ENCODE measurements around the gene AOPEP. TPM values are rescaled to one million over a fixed set of nuclear protein-coding genes. Genes with fewer than 3 reads are reported as not detected.

Gene AOPEP
- total and polyA plus RNA-seq, 2 of the 13 experiments (the other 11 are each of a cell fraction or from before 2014, with no cell fraction given): 22.2 to 41.6 TPM

DNA sequence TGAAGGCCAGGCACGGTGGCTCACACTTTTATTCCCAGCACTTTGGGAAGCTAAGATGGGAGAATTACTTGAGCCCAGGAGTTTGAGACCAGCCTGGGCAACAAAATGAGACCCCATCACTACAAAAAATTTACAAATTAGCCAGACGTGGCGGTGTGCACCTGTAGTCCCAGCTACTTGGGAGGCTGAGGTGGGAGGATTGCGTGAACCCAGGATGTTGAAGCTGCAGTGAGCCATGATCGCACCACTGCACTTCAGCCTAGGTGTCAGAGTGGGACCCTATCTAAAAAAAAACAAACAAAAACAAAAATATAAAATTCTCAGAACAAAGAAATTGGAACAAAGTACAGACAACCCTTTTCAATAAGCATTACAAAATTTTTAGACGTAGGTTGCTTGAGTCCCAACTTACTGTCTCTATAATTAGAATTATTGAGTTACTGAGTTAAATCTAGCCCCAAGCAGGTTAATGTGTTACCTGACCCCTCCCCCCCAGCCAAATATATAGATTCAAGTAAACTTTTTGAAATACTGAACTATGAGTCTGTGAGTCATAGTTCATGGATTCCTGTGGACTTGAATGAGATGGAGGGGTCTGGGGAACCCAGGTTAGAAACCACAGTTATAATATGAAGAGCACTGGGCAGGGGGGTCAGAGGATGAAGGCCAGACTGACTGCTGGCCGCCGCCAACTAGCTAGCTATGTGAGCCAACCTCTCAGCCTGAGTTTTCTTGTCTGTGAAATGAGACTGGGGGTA, 173.1 kb downstream of the AOPEP start (continued):
- TF ChIP-seq, protein P1, sequence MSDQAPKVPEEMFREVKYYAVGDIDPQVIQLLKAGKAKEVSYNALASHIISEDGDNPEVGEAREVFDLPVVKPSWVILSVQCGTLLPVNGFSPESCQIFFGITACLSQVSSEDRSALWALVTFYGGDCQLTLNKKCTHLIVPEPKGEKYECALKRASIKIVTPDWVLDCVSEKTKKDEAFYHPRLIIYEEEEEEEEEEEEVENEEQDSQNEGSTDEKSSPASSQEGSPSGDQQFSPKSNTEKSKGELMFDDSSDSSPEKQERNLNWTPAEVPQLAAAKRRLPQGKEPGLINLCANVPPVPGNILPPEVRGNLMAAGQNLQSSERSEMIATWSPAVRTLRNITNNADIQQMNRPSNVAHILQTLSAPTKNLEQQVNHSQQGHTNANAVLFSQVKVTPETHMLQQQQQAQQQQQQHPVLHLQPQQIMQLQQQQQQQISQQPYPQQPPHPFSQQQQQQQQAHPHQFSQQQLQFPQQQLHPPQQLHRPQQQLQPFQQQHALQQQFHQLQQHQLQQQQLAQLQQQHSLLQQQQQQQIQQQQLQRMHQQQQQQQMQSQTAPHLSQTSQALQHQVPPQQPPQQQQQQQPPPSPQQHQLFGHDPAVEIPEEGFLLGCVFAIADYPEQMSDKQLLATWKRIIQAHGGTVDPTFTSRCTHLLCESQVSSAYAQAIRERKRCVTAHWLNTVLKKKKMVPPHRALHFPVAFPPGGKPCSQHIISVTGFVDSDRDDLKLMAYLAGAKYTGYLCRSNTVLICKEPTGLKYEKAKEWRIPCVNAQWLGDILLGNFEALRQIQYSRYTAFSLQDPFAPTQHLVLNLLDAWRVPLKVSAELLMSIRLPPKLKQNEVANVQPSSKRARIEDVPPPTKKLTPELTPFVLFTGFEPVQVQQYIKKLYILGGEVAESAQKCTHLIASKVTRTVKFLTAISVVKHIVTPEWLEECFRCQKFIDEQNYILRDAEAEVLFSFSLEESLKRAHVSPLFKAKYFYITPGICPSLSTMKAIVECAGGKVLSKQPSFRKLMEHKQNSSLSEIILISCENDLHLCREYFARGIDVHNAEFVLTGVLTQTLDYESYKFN (CRISPR knock-in tag; conservative IDR thresholded peaks at IDR 0.05): peak; percentile 94
- no peak for TF ChIP-seq ZFP62 (CRISPR knock-in tag; IDR thresholded peaks at IDR 0.05)
- TF ChIP-seq RNF2 (conservative IDR thresholded peaks at IDR 0.05; ENCODE audit: low read depth): no peak
- TF ChIP-seq KMT2B (CRISPR knock-in tag; IDR thresholded peaks at IDR 0.05): no peak
- no peak for TF ChIP-seq HDAC6 (IDR thresholded peaks at IDR 0.05; ENCODE audit: low read depth, low read length)
- no peak for TF ChIP-seq HDAC2 (CRISPR knock-in tag; IDR thresholded peaks at IDR 0.05)
- TF ChIP-seq, protein P2, sequence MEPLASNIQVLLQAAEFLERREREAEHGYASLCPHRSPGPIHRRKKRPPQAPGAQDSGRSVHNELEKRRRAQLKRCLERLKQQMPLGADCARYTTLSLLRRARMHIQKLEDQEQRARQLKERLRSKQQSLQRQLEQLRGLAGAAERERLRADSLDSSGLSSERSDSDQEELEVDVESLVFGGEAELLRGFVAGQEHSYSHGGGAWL (CRISPR knock-in tag; IDR thresholded peaks at IDR 0.05): no peak
- TF ChIP-seq, protein P3, sequence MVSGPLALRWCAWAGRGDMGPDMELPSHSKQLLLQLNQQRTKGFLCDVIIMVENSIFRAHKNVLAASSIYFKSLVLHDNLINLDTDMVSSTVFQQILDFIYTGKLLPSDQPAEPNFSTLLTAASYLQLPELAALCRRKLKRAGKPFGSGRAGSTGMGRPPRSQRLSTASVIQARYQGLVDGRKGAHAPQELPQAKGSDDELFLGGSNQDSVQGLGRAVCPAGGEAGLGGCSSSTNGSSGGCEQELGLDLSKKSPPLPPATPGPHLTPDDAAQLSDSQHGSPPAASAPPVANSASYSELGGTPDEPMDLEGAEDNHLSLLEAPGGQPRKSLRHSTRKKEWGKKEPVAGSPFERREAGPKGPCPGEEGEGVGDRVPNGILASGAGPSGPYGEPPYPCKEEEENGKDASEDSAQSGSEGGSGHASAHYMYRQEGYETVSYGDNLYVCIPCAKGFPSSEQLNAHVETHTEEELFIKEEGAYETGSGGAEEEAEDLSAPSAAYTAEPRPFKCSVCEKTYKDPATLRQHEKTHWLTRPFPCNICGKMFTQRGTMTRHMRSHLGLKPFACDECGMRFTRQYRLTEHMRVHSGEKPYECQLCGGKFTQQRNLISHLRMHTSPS (CRISPR knock-in tag; IDR thresholded peaks at IDR 0.05; ENCODE audit: low read depth): peak; percentile 29; the same call in 1 of the 2 replicates
- TF ChIP-seq, protein P4, sequence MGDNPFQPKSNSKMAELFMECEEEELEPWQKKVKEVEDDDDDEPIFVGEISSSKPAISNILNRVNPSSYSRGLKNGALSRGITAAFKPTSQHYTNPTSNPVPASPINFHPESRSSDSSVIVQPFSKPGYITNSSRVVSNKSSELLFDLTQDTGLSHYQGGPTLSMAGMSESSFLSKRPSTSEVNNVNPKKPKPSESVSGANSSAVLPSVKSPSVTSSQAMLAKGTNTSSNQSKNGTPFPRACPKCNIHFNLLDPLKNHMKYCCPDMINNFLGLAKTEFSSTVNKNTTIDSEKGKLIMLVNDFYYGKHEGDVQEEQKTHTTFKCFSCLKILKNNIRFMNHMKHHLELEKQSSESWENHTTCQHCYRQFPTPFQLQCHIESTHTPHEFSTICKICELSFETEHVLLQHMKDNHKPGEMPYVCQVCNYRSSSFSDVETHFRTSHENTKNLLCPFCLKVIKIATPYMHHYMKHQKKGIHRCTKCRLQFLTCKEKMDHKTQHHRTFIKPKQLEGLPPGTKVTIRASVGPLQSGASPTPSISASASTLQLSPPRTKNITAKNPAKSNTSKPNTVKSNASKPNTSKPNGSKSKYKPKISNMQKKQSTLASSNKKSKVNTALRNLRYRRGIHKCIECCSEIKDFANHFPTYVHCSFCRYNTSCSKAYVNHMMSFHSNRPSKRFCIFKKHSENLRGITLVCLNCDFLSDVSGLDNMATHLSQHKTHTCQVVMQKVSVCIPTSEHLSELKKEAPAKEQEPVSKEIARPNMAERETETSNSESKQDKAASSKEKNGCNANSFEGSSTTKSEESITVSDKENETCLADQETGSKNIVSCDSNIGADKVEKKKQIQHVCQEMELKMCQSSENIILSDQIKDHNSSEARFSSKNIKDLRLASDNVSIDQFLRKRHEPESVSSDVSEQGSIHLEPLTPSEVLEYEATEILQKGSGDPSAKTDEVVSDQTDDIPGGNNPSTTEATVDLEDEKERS (CRISPR knock-in tag; IDR thresholded peaks at IDR 0.05): peak; percentile 72; the same call in 1 of the 2 replicates
- TF ChIP-seq, protein P5, sequence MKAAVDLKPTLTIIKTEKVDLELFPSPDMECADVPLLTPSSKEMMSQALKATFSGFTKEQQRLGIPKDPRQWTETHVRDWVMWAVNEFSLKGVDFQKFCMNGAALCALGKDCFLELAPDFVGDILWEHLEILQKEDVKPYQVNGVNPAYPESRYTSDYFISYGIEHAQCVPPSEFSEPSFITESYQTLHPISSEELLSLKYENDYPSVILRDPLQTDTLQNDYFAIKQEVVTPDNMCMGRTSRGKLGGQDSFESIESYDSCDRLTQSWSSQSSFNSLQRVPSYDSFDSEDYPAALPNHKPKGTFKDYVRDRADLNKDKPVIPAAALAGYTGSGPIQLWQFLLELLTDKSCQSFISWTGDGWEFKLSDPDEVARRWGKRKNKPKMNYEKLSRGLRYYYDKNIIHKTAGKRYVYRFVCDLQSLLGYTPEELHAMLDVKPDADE (CRISPR knock-in tag; IDR thresholded peaks at IDR 0.05): no peak
- TF ChIP-seq ZSCAN9 (CRISPR knock-in tag; IDR thresholded peaks at IDR 0.05; ENCODE audit: borderline replicate concordance): no peak
- TF ChIP-seq ZNF33A (CRISPR knock-in tag; IDR thresholded peaks at IDR 0.05; ENCODE audit: borderline replicate concordance): no peak
- no peak for TF ChIP-seq ATF1 (CRISPR knock-in tag; IDR thresholded peaks at IDR 0.05)
- TF ChIP-seq NR2C2 (CRISPR knock-in tag; IDR thresholded peaks at IDR 0.05; ENCODE audit: borderline replicate concordance): peak; percentile 67; the same call in 1 of the 2 replicates
- no peak for TF ChIP-seq TOE1 (CRISPR knock-in tag; IDR thresholded peaks at IDR 0.05)
- TF ChIP-seq, protein P6, sequence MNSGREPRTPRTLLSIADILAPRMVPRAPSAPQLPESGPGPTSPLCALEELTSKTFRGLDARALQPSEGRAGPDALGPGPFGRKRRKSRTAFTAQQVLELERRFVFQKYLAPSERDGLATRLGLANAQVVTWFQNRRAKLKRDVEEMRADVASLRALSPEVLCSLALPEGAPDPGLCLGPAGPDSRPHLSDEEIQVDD (CRISPR knock-in tag; IDR thresholded peaks at IDR 0.05; ENCODE audit: borderline replicate concordance): no peak
- no peak for TF ChIP-seq ZNF343 (CRISPR knock-in tag; IDR thresholded peaks at IDR 0.05)
- TF ChIP-seq ZNF749 (CRISPR knock-in tag; IDR thresholded peaks at IDR 0.05; ENCODE audit: borderline replicate concordance): no peak
